Panc1 (cell line): Measurements from ENCODE around the gene RGS13. TPM values are rescaled to one million over a fixed set of nuclear protein-coding genes. Genes with fewer than 3 reads are reported as not detected.

ENCODE experiments used
- ATAC-seq: fragments of 200-7000 bp; cut with Tn5 transposase; 2 replicates; pipeline ENCODE4 v1.9.1; 2020; ENCODE audit warnings: mild to moderate bottlenecking, moderate library complexity
- BruUV-seq: library from RNA; stranded (reverse); fragments of 400-500 nt; replicated peaks from 2 replicates; lab custom pipeline; 2021; lab: Mats Ljungman, UMichigan
- CTCF ChIA-PET: fragments of 300-600 bp; sonication (Branson Sonifier 250); formaldehyde crosslinking; loops from one replicate; lab custom pipeline; 2022; ENCODE audit warnings: antibody characterized with exemption; lab: Charles Lee
- POLR2A ChIA-PET: fragments of 300-600 bp; sonication (Branson Sonifier 250); formaldehyde crosslinking; loops from one replicate; lab custom pipeline; 2022; ENCODE audit warnings: antibody characterized with exemption; lab: Charles Lee
- DNase-seq: peaks from one replicate; pipeline ENCODE4 v3.0.0-alpha.2; 2010; ENCODE audit warnings: low read depth, low spot score
- H3K27ac ChIP-seq: 2 replicates; pipeline ENCODE4 v1.5.1; 2011; ENCODE audit warnings: mild to moderate bottlenecking, low read length, inconsistent platforms
- H3K27me3 ChIP-seq: fragments of 200-500 bp; sonication (Bioruptor generic); 2 replicates; pipeline ENCODE4 v1.6.0; 2014; ENCODE audit warnings: low read length, inconsistent platforms; ENCODE audit not compliant: control insufficient read depth, insufficient read depth
- H3K36me3 ChIP-seq: fragments of 200-500 bp; sonication (Bioruptor generic); 2 replicates; pipeline ENCODE4 v1.5.1; 2014; ENCODE audit warnings: inconsistent platforms, mild to moderate bottlenecking, low read length, moderate library complexity; ENCODE audit not compliant: control insufficient read depth, insufficient read depth
- H3K4me1 ChIP-seq: 2 replicates; pipeline ENCODE4 v1.5.1; 2011; ENCODE audit warnings: inconsistent platforms, mild to moderate bottlenecking, low read length, moderate library complexity; ENCODE audit not compliant: control insufficient read depth, insufficient read depth
- H3K4me3 ChIP-seq, 2 experiments: 2 replicates each; pipeline ENCODE4 v1.5.1; 2011 to 2012; ENCODE audit warnings: low read depth in 2 of 2, low read length in 2 of 2, mild to moderate bottlenecking in 2 of 2, inconsistent platforms in 1 of 2, moderate library complexity in 1 of 2
- H3K9me3 ChIP-seq: fragments of 200-500 bp; sonication (Bioruptor generic); 2 replicates; pipeline ENCODE4 v1.5.1; 2014; ENCODE audit warnings: low read depth, mild to moderate bottlenecking, inconsistent platforms, low read length, moderate library complexity; ENCODE audit not compliant: control insufficient read depth, insufficient read depth
- CTCF ChIP-seq: fragments of 450-650 bp; IDR thresholded peaks from 2 replicates; pipeline ENCODE4 v1.5.1; 2017; ENCODE audit warnings: mild to moderate bottlenecking
- POLR2AphosphoS5 ChIP-seq: IDR thresholded peaks from 2 replicates; pipeline ENCODE4 v1.6.1; 2012; ENCODE audit warnings: mild to moderate bottlenecking, low read depth, low read length, moderate library complexity
- REST ChIP-seq, 2 experiments: IDR thresholded peaks; 2 replicates each; pipeline ENCODE4 v1.6.1; 2011 to 2012; ENCODE audit warnings: low read depth in 2 of 2, control low read depth in 1 of 2, low read length in 1 of 2, mild to moderate bottlenecking in 1 of 2, moderate library complexity in 1 of 2; ENCODE audit not compliant: insufficient read depth in 1 of 2
- SIN3A ChIP-seq: IDR thresholded peaks from 2 replicates; pipeline ENCODE4 v1.6.1; 2012; ENCODE audit warnings: low read depth, mild to moderate bottlenecking, low read length, moderate library complexity, borderline replicate concordance; ENCODE audit not compliant: insufficient read depth
- TCF7L2 ChIP-seq: IDR thresholded peaks from 2 replicates; pipeline ENCODE4 v1.6.1; 2011; ENCODE audit warnings: mild to moderate bottlenecking, low read depth, low read length, inconsistent platforms
- in situ Hi-C: cut with HindIII; loops from 2 replicates; pipeline ENCODE4 v1.10.0; 2016; ENCODE audit warnings: low sequenced_read_pairs, low pct_unique_long_range_greater_than_20kb
- intact Hi-C: fragments of 100-400 bp; cut with micrococcal nuclease; formaldehyde crosslinking; loops from one replicate; pipeline ENCODE4 v1.10.0; 2022; ENCODE audit not compliant: unreplicated experiment
- total RNA-seq: library from RNA; stranded (reverse); gene quantifications from one replicate; pipeline ENCODE4 v1.2.1, GENCODE V29; 2021; ENCODE audit not compliant: unreplicated experiment

RGS13 gene
- total RNA-seq, 1 experiment from 2014 or later: not detected

GRCh38 chr1:192592517-192592916 lies 43.4 kb upstream of the RGS13 start:
- intact Hi-C loops: no loop called here
- in situ Hi-C loops: no loop called here
- CTCF ChIA-PET: no interaction called here
- H3K9me3 ChIP-seq: no peaks in the 10 kb centered on the region
- DNase-seq (no peak), ATAC-seq (no peak)
- TF ChIP-seq CTCF (no peak), REST (IDR thresholded peaks at IDR 0.05; ENCODE audit: insufficient read depth in 1 of 2, low read depth in 2 of 2, low read length in 1 of 2) (no peak), TCF7L2 (no peak), POLR2AphosphoS5 (no peak), SIN3A (no peak)
- POLR2A ChIA-PET: no interaction called here
- no peak overlapping the region for H3K27ac ChIP-seq
- BruUV-seq: no TSS peak
- H3K4me1 ChIP-seq: no peaks in the 10 kb centered on the region
- H3K4me3 ChIP-seq: no peak overlapping the region
- no peaks in the 10 kb centered on the region; the same call in 1 of the 2 replicates for H3K27me3 ChIP-seq
- no peaks in the 10 kb centered on the region for H3K36me3 ChIP-seq

GRCh38 chr1:192592981-192593708 lies 42.8 kb upstream of the RGS13 start:
- no peak overlapping the region for H3K27ac ChIP-seq
- CTCF ChIA-PET: no interaction called here

More at GRCh38 chr1:192592981-192593708, 42.8 kb upstream of the RGS13 start:
- intact Hi-C loops (no loop called here), in situ Hi-C loops (no loop called here)
- BruUV-seq: no TSS peak
- Histone ChIP-seq H3K4me1 (no peaks in the 10 kb centered on the region), H3K9me3 (no peaks in the 10 kb centered on the region), H3K27me3 (no peaks in the 10 kb centered on the region; the same call in 1 of the 2 replicates), H3K36me3 (no peaks in the 10 kb centered on the region), H3K4me3 (no peak overlapping the region)
- no peak for TF ChIP-seq CTCF
- no peak for TF ChIP-seq POLR2AphosphoS5
- no peak for TF ChIP-seq SIN3A
- no peak for TF ChIP-seq REST (IDR thresholded peaks at IDR 0.05; ENCODE audit: insufficient read depth in 1 of 2, low read depth in 2 of 2, low read length in 1 of 2)
- TF ChIP-seq TCF7L2: no peak
- POLR2A ChIA-PET: no interaction called here
- no peak for DNase-seq
- no peak for ATAC-seq
